ENCODE results near the gene TCEAL3. TPM values are rescaled to one million over a fixed set of nuclear protein-coding genes. Genes with fewer than 3 reads are reported as not detected.

The TCEAL3 gene
- total and polyA plus RNA-seq, 2 of the 8 experiments (the other 6 are each of a cell fraction or from before 2014, with no cell fraction given) = 4.4 to 12.0 TPM

- H3K23me2 ChIP-seq (ENCODE audit: low read depth, low read length) = no peaks in the 10 kb centered on the region
- H3K27me3 ChIP-seq (replicated peaks in 1 of 4; ENCODE audit: control insufficient read depth in 3 of 4, extremely low read depth in 1 of 4, insufficient read depth in 3 of 4, low read length in 3 of 4) = no peaks in the 10 kb centered on the region
Measured at GRCh38 chrX:103565752-103566151, 42.0 kb upstream of the TCEAL3 start.

More at GRCh38 chrX:103565752-103566151, 42.0 kb upstream of the TCEAL3 start:
- H2BK15ac ChIP-seq (ENCODE audit: low read length) = no peak overlapping the region
- TF ChIP-seq YY1 (IDR thresholded peaks at IDR 0.05; ENCODE audit: low read depth, low read length) = no peak
- TF ChIP-seq KDM5A (IDR thresholded peaks at IDR 0.05; ENCODE audit: low read length) = no peak
- no peak for TF ChIP-seq NANOG (IDR thresholded peaks at IDR 0.05; ENCODE audit: insufficient read depth, low read depth, low read length, poor library complexity, severe bottlenecking)
- TF ChIP-seq BRCA1 (IDR thresholded peaks at IDR 0.05; ENCODE audit: low read depth, low read length) = no peak
- no peak for TF ChIP-seq POLR2AphosphoS5 (IDR thresholded peaks at IDR 0.05; ENCODE audit: low read depth, low read length)
- TF ChIP-seq RXRA (IDR thresholded peaks at IDR 0.05; ENCODE audit: insufficient read depth, low read depth, low read length) = no peak
- no peak for TF ChIP-seq ZNF274 (IDR thresholded peaks at IDR 0.05; ENCODE audit: borderline replicate concordance, extremely low read depth, low read length)
- TF ChIP-seq SP2 (IDR thresholded peaks at IDR 0.05; ENCODE audit: low read length) = no peak
- TF ChIP-seq CHD2 (IDR thresholded peaks at IDR 0.05; ENCODE audit: low read length) = no peak
- no peak for TF ChIP-seq CREB1 (IDR thresholded peaks at IDR 0.05)
- no peak for TF ChIP-seq CBX8 (IDR thresholded peaks at IDR 0.05; ENCODE audit: borderline replicate concordance, low read depth, low read length)
- TF ChIP-seq HDAC6 (IDR thresholded peaks at IDR 0.05; ENCODE audit: low read depth, low read length) = no peak
- no peaks in the 10 kb centered on the region for H3K79me2 ChIP-seq (ENCODE audit: control insufficient read depth in 1 of 2, insufficient read depth in 2 of 2, low read length in 2 of 2)
- no peak overlapping the region for H3K14ac ChIP-seq (ENCODE audit: insufficient read length)
- no peak overlapping the region for H4K8ac ChIP-seq (ENCODE audit: extremely low read depth, insufficient read depth, low read length)
- H3K79me1 ChIP-seq (ENCODE audit: low read depth, low read length) = no peaks in the 10 kb centered on the region
- H4K5ac ChIP-seq (ENCODE audit: insufficient read length, low read depth, low read length) = no peak overlapping the region
- H3K23ac ChIP-seq (ENCODE audit: insufficient read length) = no peak overlapping the region
- no peak overlapping the region for H2BK120ac ChIP-seq (replicated peaks; ENCODE audit: low read depth, low read length)
- no peak overlapping the region for H2BK5ac ChIP-seq (ENCODE audit: low read depth, low read length)
- H3K4me3 ChIP-seq (ENCODE audit: extremely low read depth in 1 of 4, insufficient read depth in 2 of 4, low read depth in 3 of 4, low read length in 4 of 4) = no peak overlapping the region
- H2BK20ac ChIP-seq (ENCODE audit: low read length) = no peak overlapping the region
- no peak overlapping the region for H3K4me2 ChIP-seq (ENCODE audit: insufficient read depth in 1 of 2, low read depth in 2 of 2, low read length in 2 of 2)
- H3K9ac ChIP-seq (replicated peaks in 1 of 4; ENCODE audit: extremely low read depth in 1 of 4, low read depth in 3 of 4, low read length in 3 of 4) = no peak overlapping the region
- H3K4ac ChIP-seq (replicated peaks; ENCODE audit: insufficient read length, low read depth, low read length) = no peak overlapping the region
- no peak overlapping the region for H2AK5ac ChIP-seq (ENCODE audit: low read depth, low read length)
- FAIRE-seq = no peak
- no peak for DNase-seq (ENCODE audit: low read depth in 1 of 2, low spot score in 2 of 2)
- POLR2A ChIA-PET (ENCODE audit: partially characterized antibody) = no interaction called here
- H3K9me3 ChIP-seq (ENCODE audit: insufficient read depth in 2 of 2, low read depth in 1 of 2, low read length in 1 of 2) = no peaks in the 10 kb centered on the region
- WGBS, 2 experiments (ENCODE audit: extremely low coverage in 1 of 2, insufficient coverage in 1 of 2, insufficient read length in 1 of 2, insufficient replicate concordance in 2 of 2, low coverage in 1 of 2, low lambda C conversion rate in 2 of 2, missing lambda C conversion rate in 1 of 2) = 73% methylated on average over 1 of the region's 1 CpG; no CpG with 5 or more reads in 1 of the 2 experiments
- H3K4me1 ChIP-seq (replicated peaks in 1 of 4; ENCODE audit: control insufficient read depth in 3 of 4, insufficient read depth in 4 of 4, low read length in 3 of 4) = no peaks in the 10 kb centered on the region
- CTCF ChIA-PET (ENCODE audit: partially characterized antibody) = interaction anchor here (0.8 kb wide), 1 partner anchor 106 kb away, joined by 3 read pairs; no protein-coding TSS in a partner anchor
- no peak overlapping the region for H3K27ac ChIP-seq (ENCODE audit: low read depth, low read length)
- no peak overlapping the region for H4K91ac ChIP-seq (replicated peaks; ENCODE audit: insufficient read length, low read length)
- no peak overlapping the region for H2AFZ ChIP-seq (ENCODE audit: low read length)
- H3K56ac ChIP-seq (replicated peaks; ENCODE audit: insufficient read length, low read depth, low read length) = no peak overlapping the region
- no peaks in the 10 kb centered on the region for H3K36me3 ChIP-seq (ENCODE audit: control insufficient read depth in 2 of 4, insufficient read depth in 4 of 4, low read length in 3 of 4)
- H4K20me1 ChIP-seq (replicated peaks in 1 of 2; ENCODE audit: control insufficient read depth in 1 of 2, insufficient read depth in 2 of 2, low read length in 2 of 2) = no peaks in the 10 kb centered on the region
- H2BK12ac ChIP-seq (ENCODE audit: low read depth, low read length) = no peak overlapping the region
- H3K18ac ChIP-seq (ENCODE audit: extremely low read depth, low read length) = no peak overlapping the region
